WTC11 (cell line): ENCODE measurements around the gene IQCK. TPM values are rescaled to one million over a fixed set of nuclear protein-coding genes. Genes with fewer than 3 reads are reported as not detected.

ENCODE experiments used
- ATAC-seq: fragments of 200-7000 bp; cut with Tn5 transposase; 2 replicates; pipeline ENCODE4 v1.10.0; 2021; ENCODE audit warnings: mild to moderate bottlenecking, moderate library complexity
- CTCF ChIA-PET: fragments of 300-600 bp; sonication (Branson Sonifier 250); formaldehyde crosslinking; loops from one replicate; lab custom pipeline; 2021; ENCODE audit warnings: antibody characterized with exemption; lab: Charles Lee
- POLR2A ChIA-PET: fragments of 350-600 bp; sonication (Branson Sonifier 250); formaldehyde crosslinking; loops from one replicate; lab custom pipeline; 2021; ENCODE audit warnings: antibody characterized with exemption; lab: Charles Lee
- DNase-seq: peaks from one replicate; pipeline ENCODE4 v3.0.0; 2021; ENCODE audit warnings: low spot score
- H3K27ac Mint-ChIP-seq: 2 replicates; pipeline ENCODE4 v1.8.0; 2021; ENCODE audit warnings: mixed read lengths
- H3K27me3 Mint-ChIP-seq: 2 replicates; pipeline ENCODE4 v1.8.0; 2021; ENCODE audit warnings: low read depth, mild to moderate bottlenecking, moderate library complexity, mixed read lengths
- H3K36me3 Mint-ChIP-seq: 2 replicates; pipeline ENCODE4 v1.8.0; 2021; ENCODE audit warnings: mixed read lengths
- H3K4me1 Mint-ChIP-seq: 2 replicates; pipeline ENCODE4 v1.8.0; 2022; ENCODE audit warnings: mixed read lengths
- H3K4me3 Mint-ChIP-seq: 2 replicates; pipeline ENCODE4 v1.8.0; 2021; ENCODE audit warnings: mild to moderate bottlenecking, moderate library complexity, mixed read lengths
- H3K9me3 Mint-ChIP-seq: 2 replicates; pipeline ENCODE4 v1.8.0; 2021; ENCODE audit warnings: mixed read lengths
- AR ChIP-seq: fragments of 250-450 bp; sonication (Bioruptor Pico); IDR thresholded peaks from 2 replicates; pipeline ENCODE4 v1.9.0; 2021; ENCODE audit warnings: mild to moderate bottlenecking
- CREM ChIP-seq: sonication (generic); formaldehyde crosslinking; IDR thresholded peaks from 2 replicates; pipeline ENCODE4 v1.8.1; 2022; ENCODE audit warnings: mild to moderate bottlenecking, missing genetic modification reagents, moderate library complexity
- CTCF ChIP-seq: fragments of 200-600 bp; IDR thresholded peaks from 2 replicates; pipeline ENCODE4 v1.8.0; 2022; ENCODE audit warnings: antibody characterized with exemption
- ELF4 ChIP-seq: sonication (generic); formaldehyde crosslinking; IDR thresholded peaks from 2 replicates; pipeline ENCODE4 v1.8.1; 2022; ENCODE audit warnings: low read depth, mild to moderate bottlenecking, moderate library complexity, missing genetic modification reagents
- FOXJ3 ChIP-seq: sonication (generic); formaldehyde crosslinking; IDR thresholded peaks from 2 replicates; pipeline ENCODE4 v1.9.0; 2021; ENCODE audit warnings: missing genetic modification reagents, mild to moderate bottlenecking, borderline replicate concordance
- GABPB1 ChIP-seq: sonication (generic); formaldehyde crosslinking; IDR thresholded peaks from 2 replicates; pipeline ENCODE4 v1.8.1; 2023; ENCODE audit warnings: mild to moderate bottlenecking, missing genetic modification reagents
- GRHL2 ChIP-seq: fragments of 250-450 bp; sonication (Bioruptor Pico); IDR thresholded peaks from 2 replicates; pipeline ENCODE4 v1.8.0; 2022; ENCODE audit warnings: mild to moderate bottlenecking, moderate library complexity; ENCODE audit not compliant: insufficient replicate concordance, severe bottlenecking
- MYBL2 ChIP-seq: sonication (generic); formaldehyde crosslinking; IDR thresholded peaks from 2 replicates; pipeline ENCODE4 v1.8.1; 2023; ENCODE audit warnings: mild to moderate bottlenecking, moderate library complexity, missing genetic modification reagents
- NR2C2 ChIP-seq: sonication (generic); formaldehyde crosslinking; IDR thresholded peaks from 2 replicates; pipeline ENCODE4 v1.8.0; 2022; ENCODE audit warnings: mild to moderate bottlenecking, missing genetic modification reagents
- OVOL2 ChIP-seq: fragments of 250-450 bp; sonication (Bioruptor Pico); IDR thresholded peaks from 2 replicates; pipeline ENCODE4 v1.9.0; 2021; ENCODE audit warnings: mild to moderate bottlenecking, borderline replicate concordance
- RELA ChIP-seq: sonication (generic); formaldehyde crosslinking; IDR thresholded peaks from 2 replicates; pipeline ENCODE4 v1.8.1; 2022; ENCODE audit warnings: missing genetic modification reagents, mild to moderate bottlenecking, borderline replicate concordance
- SMAD4 ChIP-seq: sonication (generic); formaldehyde crosslinking; IDR thresholded peaks from 2 replicates; pipeline ENCODE4 v1.8.0; 2022; ENCODE audit warnings: mild to moderate bottlenecking, missing genetic modification reagents
- ZNF121 ChIP-seq: sonication (generic); formaldehyde crosslinking; IDR thresholded peaks from 2 replicates; pipeline ENCODE4 v1.8.0; 2023; ENCODE audit warnings: missing genetic modification reagents
- ZNF138 ChIP-seq: sonication (generic); formaldehyde crosslinking; conservative IDR thresholded peaks from 2 replicates; pipeline ENCODE4 v1.8.1; 2022; ENCODE audit warnings: mild to moderate bottlenecking, moderate library complexity, missing genetic modification reagents
- ZNF512 ChIP-seq: sonication (generic); formaldehyde crosslinking; IDR thresholded peaks from 2 replicates; pipeline ENCODE4 v1.8.1; 2022; ENCODE audit warnings: missing genetic modification reagents, borderline replicate concordance
- ZNF532 ChIP-seq: fragments of 250-450 bp; sonication (Bioruptor Pico); IDR thresholded peaks from 2 replicates; pipeline ENCODE4 v1.9.0; 2021; ENCODE audit warnings: mild to moderate bottlenecking, borderline replicate concordance
- total RNA-seq: library from RNA; stranded (reverse); gene quantifications from 3 replicates; pipeline ENCODE4 v1.2.3, GENCODE V29; 2021

Gene IQCK
- total RNA-seq, 1 experiment from 2014 or later = 5.8 TPM

GRCh38 chr16:19744670-19745069, 26.6 kb downstream of the IQCK start:
- H3K4me1 Mint-ChIP-seq = peaks cover 2% of the 10 kb centered on the region; the same call in 1 of the 2 replicates
- ChIA-PET CTCF (no interaction called here), POLR2A (no interaction called here)
- ATAC-seq (no peak), DNase-seq (no peak)
- no peak overlapping the region for H3K4me3 Mint-ChIP-seq
- H3K36me3 Mint-ChIP-seq = no peaks in the 10 kb centered on the region
- peak; percentile 26; the same call in 1 of the 2 replicates for TF ChIP-seq GABPB1
- no peak for TF ChIP-seq NR2C2 (CRISPR knock-in tag)
- no peaks in the 10 kb centered on the region for H3K9me3 Mint-ChIP-seq
- no peak overlapping the region for H3K27ac Mint-ChIP-seq
- no peaks in the 10 kb centered on the region for H3K27me3 Mint-ChIP-seq

- H3K4me3 Mint-ChIP-seq = no peak overlapping the region
- peaks cover 2% of the 10 kb centered on the region; the same call in 1 of the 2 replicates for H3K4me1 Mint-ChIP-seq
- no peaks in the 10 kb centered on the region for H3K36me3 Mint-ChIP-seq
- H3K27me3 Mint-ChIP-seq = no peaks in the 10 kb centered on the region
- POLR2A ChIA-PET = no interaction called here
- TF ChIP-seq MYBL2 (CRISPR knock-in tag) = no peak
- no peak for TF ChIP-seq GABPB1
- TF ChIP-seq ZNF121 = no peak
- no peak for TF ChIP-seq AR (CRISPR knock-in tag)
- TF ChIP-seq GRHL2 (CRISPR knock-in tag) = no peak
- no peak for TF ChIP-seq NR2C2 (CRISPR knock-in tag)
- TF ChIP-seq RELA (CRISPR knock-in tag) = no peak
- TF ChIP-seq ZNF532 (CRISPR knock-in tag) = no peak
- TF ChIP-seq FOXJ3 (CRISPR knock-in tag) = no peak
- no peak for TF ChIP-seq ZNF512
- TF ChIP-seq SMAD4 (CRISPR knock-in tag) = no peak
- TF ChIP-seq, all 79 proteins: peak for 0
- H3K9me3 Mint-ChIP-seq = no peaks in the 10 kb centered on the region
- ATAC-seq (no peak), DNase-seq (no peak)
- CTCF ChIA-PET = interaction anchor here (1.8 kb wide), 1 partner anchor 162 kb away, joined by 6 read pairs; no protein-coding TSS in a partner anchor
- peak overlapping the region; percentile 4; the same call in 1 of the 2 replicates for H3K27ac Mint-ChIP-seq
These were observed 27.4 kb downstream of the IQCK start for GRCh38 chr16:19745286-19746010.

DNA sequence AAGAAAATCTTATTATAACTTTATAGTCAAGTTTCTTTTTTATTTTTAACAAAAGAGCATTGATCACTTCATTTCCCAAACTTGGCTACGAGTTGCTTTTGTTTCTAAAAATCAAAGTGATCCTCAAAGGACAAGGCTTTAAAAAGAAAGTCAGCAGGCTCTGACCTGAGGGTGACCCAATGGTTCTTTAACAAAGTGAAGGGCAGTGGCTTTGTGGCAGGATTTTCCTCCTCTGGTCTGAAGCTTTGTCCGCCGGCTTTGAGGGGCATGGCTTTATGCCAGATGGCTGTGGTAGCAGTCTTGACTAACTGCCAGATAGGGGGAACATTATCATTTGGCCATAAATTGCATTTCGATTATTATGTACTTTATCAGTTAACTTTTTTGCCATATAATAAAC, 28.5 kb downstream of the IQCK start:
- no peaks in the 10 kb centered on the region for H3K9me3 Mint-ChIP-seq
- CTCF ChIA-PET = interaction anchor here (1.6 to 1.8 kb wide), 2 partner anchors 163 to 554 kb away, joined by 3 to 6 read pairs; no protein-coding TSS in a partner anchor
- no peaks in the 10 kb centered on the region for H3K36me3 Mint-ChIP-seq
- no peak overlapping the region for H3K4me3 Mint-ChIP-seq
- POLR2A ChIA-PET = no interaction called here
- ATAC-seq = no peak
- no peaks in the 10 kb centered on the region for H3K27me3 Mint-ChIP-seq
- no peak for DNase-seq
- no peak overlapping the region for H3K27ac Mint-ChIP-seq
- H3K4me1 Mint-ChIP-seq = peaks cover 2% of the 10 kb centered on the region; the same call in 1 of the 2 replicates
- TF ChIP-seq CREM (CRISPR knock-in tag) = no peak
- TF ChIP-seq OVOL2 = no peak
- TF ChIP-seq ZNF532 (CRISPR knock-in tag) = no peak
- TF ChIP-seq CTCF = no peak
- no peak for TF ChIP-seq ELF4 (CRISPR knock-in tag)
- TF ChIP-seq ZNF138 (CRISPR knock-in tag) = no peak
